ENCODE measurements around the gene WDR7.

GRCh38 chr18:56660655-56661054 lies 9.5 kb downstream of the WDR7 start:
- no peak for TF ChIP-seq POLR2AphosphoS5 (IDR thresholded peaks at IDR 0.05)
- TF ChIP-seq, protein P1, sequence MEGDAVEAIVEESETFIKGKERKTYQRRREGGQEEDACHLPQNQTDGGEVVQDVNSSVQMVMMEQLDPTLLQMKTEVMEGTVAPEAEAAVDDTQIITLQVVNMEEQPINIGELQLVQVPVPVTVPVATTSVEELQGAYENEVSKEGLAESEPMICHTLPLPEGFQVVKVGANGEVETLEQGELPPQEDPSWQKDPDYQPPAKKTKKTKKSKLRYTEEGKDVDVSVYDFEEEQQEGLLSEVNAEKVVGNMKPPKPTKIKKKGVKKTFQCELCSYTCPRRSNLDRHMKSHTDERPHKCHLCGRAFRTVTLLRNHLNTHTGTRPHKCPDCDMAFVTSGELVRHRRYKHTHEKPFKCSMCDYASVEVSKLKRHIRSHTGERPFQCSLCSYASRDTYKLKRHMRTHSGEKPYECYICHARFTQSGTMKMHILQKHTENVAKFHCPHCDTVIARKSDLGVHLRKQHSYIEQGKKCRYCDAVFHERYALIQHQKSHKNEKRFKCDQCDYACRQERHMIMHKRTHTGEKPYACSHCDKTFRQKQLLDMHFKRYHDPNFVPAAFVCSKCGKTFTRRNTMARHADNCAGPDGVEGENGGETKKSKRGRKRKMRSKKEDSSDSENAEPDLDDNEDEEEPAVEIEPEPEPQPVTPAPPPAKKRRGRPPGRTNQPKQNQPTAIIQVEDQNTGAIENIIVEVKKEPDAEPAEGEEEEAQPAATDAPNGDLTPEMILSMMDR (IDR thresholded peaks at IDR 0.05), result no peak
- no peak for TF ChIP-seq POLR2A (IDR thresholded peaks at IDR 0.05)
- no peak for TF ChIP-seq EP300 (IDR thresholded peaks at IDR 0.05)
